ENCODE results near the gene HDLBP. TPM values are rescaled to one million over a fixed set of nuclear protein-coding genes. Genes with fewer than 3 reads are reported as not detected.

HDLBP gene
- total RNA-seq, result 1,081 and 1,093 TPM in 2 replicates

GRCh38 chr2:241315093-241315878 lies at the start of gene HDLBP:
HDLBP (minus strand) TSS chr2:241315672; CDS start chr2:241266869, 48,803 bp downstream.

GRCh38 chr2:241355983-241356870 lies 40.8 kb upstream of the HDLBP start, which contains the start of gene FARP2:
FARP2 (plus strand) TSS chr2:241356285; CDS start chr2:241373108, 16,823 bp downstream.

GRCh38 chr2:241315879-241316631 lies 583 bp upstream of the HDLBP start, which contains the start of gene SEPTIN2:
SEPTIN2 (plus strand) TSS chr2:241315925; CDS start chr2:241324233, 8,308 bp downstream.

DNA sequence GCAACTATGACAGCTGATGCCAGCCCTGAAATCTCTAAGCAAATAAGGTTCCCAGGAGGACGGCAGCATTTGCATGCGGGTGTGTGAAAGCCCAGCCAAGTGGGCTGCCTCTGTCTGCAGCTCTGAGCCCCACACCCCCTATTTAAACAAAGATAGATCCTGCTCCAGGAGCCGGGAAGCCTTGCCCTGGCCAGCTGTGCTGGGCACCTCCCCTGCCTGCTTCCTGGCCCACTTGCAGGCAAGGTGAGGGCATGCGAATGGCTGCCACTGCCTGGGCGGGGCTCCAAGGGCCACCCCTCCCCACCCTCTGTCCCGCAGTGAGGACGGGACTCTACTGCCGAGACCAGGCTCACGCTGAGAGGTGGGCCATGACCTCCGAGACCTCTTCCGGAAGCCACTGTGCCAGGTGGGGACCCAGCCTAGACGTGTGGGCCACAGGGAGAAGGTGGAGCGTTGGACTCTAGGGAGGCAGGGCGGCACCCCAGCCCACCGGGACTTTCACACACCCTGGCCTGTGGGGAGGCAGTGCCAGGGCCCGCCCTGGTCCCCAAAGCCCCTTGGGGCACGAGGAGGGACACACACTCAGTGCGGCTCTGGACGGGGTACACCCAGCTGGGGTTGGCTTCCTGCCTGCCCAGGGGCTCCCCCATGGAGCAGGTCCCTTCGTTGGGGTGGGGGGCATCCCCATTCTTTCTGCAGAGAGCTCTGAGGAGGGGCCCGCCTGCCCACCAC lies 126.9 kb downstream of the HDLBP start, which contains the start of gene ANO7:
TSS of gene ANO7 (plus strand) at position 317 of the 732 bp plus-strand sequence. CDS start 1,387 bp downstream, outside the sequence.

Other genes with a start within 250 kb of the HDLBP start
- 25.3 and 37.0 TPM in 2 replicates for gene MTERF4, start 213.4 kb downstream of the HDLBP start, total RNA-seq
- 2.7 and 4.8 TPM in 2 replicates for gene PASK, start 166.2 kb downstream of the HDLBP start, total RNA-seq
- gene PPP1R7, start 165.2 kb downstream of the HDLBP start, total RNA-seq, result 39.6 and 43.8 TPM in 2 replicates
- 0.28 TPM in 1 of 2 replicates, not detected in the other for gene ANO7, start 127.0 kb downstream of the HDLBP start, total RNA-seq
- 150 and 288 TPM in 2 replicates for gene SEPTIN2, start 253 bp upstream of the HDLBP start, total RNA-seq
- gene FARP2, start 40.6 kb upstream of the HDLBP start, total RNA-seq, result 29.7 and 42.7 TPM in 2 replicates
- 132 and 220 TPM in 2 replicates for gene STK25, start 192.9 kb upstream of the HDLBP start, total RNA-seq
- 16.4 and 26.1 TPM in 2 replicates for gene BOK, start 243.1 kb upstream of the HDLBP start, total RNA-seq

Measured in nasal cavity respiratory epithelium epithelial cell of viscerocranial mucosa (primary cell).